HL-60 (cell line): ENCODE data around the gene ORAI3.

Experiments
- DNase-seq, 2 experiments: peaks; one replicate each; pipeline ENCODE4 v3.0.0-alpha.2; 2010 to 2020; ENCODE audit warnings: low read depth in 1 of 2, low spot score in 1 of 2
- H3K27ac ChIP-seq: fragments of 250-450 bp; sonication (Bioruptor Pico); replicated peaks from 2 replicates; pipeline ENCODE4 v1.5.1; 2020; ENCODE audit warnings: mild to moderate bottlenecking, moderate library complexity
- H3K27me3 ChIP-seq: fragments of 250-450 bp; sonication (Bioruptor Pico); 2 replicates; pipeline ENCODE4 v1.5.1; 2021; ENCODE audit warnings: mild to moderate bottlenecking, moderate library complexity; ENCODE audit not compliant: insufficient read depth, poor library complexity, severe bottlenecking
- H3K4me3 ChIP-seq: replicated peaks from 2 replicates; pipeline ENCODE4 v1.5.1; 2011; ENCODE audit warnings: mild to moderate bottlenecking, control low read depth, low read length; ENCODE audit not compliant: insufficient read depth
- GABPA ChIP-seq: IDR thresholded peaks from 2 replicates; pipeline ENCODE4 v1.6.1; 2012; ENCODE audit warnings: low read depth
- POLR2AphosphoS5 ChIP-seq: IDR thresholded peaks from 2 replicates; pipeline ENCODE4 v1.6.1; 2012; ENCODE audit warnings: low read depth
- SPI1 ChIP-seq: IDR thresholded peaks from 2 replicates; pipeline ENCODE4 v1.6.1; 2012; ENCODE audit warnings: low read depth, mild to moderate bottlenecking, borderline replicate concordance
- TF ChIP-seq, protein P1 (sequence below): IDR thresholded peaks from 2 replicates; pipeline ENCODE4 v1.6.1; 2012; ENCODE audit warnings: low read depth; ENCODE audit not compliant: insufficient replicate concordance
- TF ChIP-seq, protein P2 (sequence below): IDR thresholded peaks from one replicate; pipeline ENCODE4 v1.5.1; 2011; ENCODE audit warnings: low read length, control low read depth, inconsistent platforms; ENCODE audit not compliant: insufficient read depth

ORAI3 gene

DNA sequence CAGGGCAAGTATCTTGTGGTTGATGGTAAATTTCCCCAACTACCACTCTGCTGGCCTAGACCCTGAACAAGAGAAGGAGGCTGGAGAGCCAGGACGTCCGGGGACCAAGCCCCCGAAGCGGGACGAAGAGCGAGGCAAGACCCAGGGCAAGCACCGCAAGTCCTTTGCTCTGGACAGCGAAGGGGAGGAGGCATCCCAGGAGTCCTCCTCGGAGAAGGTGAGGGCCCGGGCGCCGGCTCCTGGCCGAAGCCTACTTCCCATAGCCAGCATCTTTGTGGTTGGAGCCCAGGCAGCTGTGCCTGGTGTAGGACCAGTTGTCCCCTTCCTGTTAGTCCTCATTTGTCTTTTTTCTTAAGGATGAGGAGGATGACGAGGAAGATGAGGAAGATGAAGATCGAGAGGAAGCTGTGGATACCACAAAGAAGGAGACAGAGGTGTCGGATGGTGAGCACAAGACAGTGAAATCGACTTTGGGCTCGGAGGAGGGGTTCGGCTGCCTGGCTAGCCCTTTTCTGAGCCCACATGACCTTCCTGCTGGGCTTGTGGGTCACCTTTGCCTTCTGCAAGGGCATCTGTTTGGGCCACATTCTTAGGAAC, 20.5 kb downstream of the ORAI3 start:
- Histone ChIP-seq H3K27ac (no peak overlapping the region), H3K27me3 (no peaks in the 10 kb centered on the region), H3K4me3 (no peak overlapping the region)
- TF ChIP-seq, protein P1, sequence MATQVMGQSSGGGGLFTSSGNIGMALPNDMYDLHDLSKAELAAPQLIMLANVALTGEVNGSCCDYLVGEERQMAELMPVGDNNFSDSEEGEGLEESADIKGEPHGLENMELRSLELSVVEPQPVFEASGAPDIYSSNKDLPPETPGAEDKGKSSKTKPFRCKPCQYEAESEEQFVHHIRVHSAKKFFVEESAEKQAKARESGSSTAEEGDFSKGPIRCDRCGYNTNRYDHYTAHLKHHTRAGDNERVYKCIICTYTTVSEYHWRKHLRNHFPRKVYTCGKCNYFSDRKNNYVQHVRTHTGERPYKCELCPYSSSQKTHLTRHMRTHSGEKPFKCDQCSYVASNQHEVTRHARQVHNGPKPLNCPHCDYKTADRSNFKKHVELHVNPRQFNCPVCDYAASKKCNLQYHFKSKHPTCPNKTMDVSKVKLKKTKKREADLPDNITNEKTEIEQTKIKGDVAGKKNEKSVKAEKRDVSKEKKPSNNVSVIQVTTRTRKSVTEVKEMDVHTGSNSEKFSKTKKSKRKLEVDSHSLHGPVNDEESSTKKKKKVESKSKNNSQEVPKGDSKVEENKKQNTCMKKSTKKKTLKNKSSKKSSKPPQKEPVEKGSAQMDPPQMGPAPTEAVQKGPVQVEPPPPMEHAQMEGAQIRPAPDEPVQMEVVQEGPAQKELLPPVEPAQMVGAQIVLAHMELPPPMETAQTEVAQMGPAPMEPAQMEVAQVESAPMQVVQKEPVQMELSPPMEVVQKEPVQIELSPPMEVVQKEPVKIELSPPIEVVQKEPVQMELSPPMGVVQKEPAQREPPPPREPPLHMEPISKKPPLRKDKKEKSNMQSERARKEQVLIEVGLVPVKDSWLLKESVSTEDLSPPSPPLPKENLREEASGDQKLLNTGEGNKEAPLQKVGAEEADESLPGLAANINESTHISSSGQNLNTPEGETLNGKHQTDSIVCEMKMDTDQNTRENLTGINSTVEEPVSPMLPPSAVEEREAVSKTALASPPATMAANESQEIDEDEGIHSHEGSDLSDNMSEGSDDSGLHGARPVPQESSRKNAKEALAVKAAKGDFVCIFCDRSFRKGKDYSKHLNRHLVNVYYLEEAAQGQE: no peak
- TF ChIP-seq SPI1 (no peak), GABPA (no peak), POLR2AphosphoS5 (no peak)
- TF ChIP-seq, protein P2, sequence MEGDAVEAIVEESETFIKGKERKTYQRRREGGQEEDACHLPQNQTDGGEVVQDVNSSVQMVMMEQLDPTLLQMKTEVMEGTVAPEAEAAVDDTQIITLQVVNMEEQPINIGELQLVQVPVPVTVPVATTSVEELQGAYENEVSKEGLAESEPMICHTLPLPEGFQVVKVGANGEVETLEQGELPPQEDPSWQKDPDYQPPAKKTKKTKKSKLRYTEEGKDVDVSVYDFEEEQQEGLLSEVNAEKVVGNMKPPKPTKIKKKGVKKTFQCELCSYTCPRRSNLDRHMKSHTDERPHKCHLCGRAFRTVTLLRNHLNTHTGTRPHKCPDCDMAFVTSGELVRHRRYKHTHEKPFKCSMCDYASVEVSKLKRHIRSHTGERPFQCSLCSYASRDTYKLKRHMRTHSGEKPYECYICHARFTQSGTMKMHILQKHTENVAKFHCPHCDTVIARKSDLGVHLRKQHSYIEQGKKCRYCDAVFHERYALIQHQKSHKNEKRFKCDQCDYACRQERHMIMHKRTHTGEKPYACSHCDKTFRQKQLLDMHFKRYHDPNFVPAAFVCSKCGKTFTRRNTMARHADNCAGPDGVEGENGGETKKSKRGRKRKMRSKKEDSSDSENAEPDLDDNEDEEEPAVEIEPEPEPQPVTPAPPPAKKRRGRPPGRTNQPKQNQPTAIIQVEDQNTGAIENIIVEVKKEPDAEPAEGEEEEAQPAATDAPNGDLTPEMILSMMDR: no peak
- no peak for DNase-seq

DNA sequence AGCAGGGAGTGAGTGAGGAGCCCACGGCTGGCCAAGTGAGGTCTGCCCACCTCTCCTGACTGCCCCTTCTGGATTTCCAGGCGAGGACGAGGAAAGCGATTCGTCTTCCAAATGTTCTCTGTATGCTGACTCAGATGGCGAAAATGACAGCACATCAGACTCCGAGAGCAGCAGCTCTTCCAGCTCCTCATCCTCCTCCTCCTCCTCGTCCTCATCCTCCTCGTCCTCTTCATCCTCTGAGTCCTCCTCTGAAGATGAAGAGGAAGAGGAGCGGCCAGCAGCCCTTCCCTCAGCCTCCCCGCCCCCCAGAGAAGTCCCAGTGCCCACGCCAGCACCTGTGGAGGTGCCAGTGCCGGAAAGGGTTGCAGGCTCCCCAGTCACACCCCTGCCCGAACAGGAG, 22.4 kb downstream of the ORAI3 start:
- DNase-seq: no peak
- Histone ChIP-seq H3K4me3 (no peak overlapping the region), H3K27ac (no peak overlapping the region), H3K27me3 (no peaks in the 10 kb centered on the region)
- TF ChIP-seq GABPA (no peak), POLR2AphosphoS5 (no peak), SPI1 (no peak)
- TF ChIP-seq, protein P1: no peak
- TF ChIP-seq, protein P2: no peak

GRCh38 chr16:30972872-30973271, 24.0 kb downstream of the ORAI3 start:
- Histone ChIP-seq H3K4me3 (no peak overlapping the region), H3K27ac (no peak overlapping the region), H3K27me3 (no peaks in the 10 kb centered on the region)
- TF ChIP-seq POLR2AphosphoS5: no peak
- TF ChIP-seq, protein P1: no peak
- TF ChIP-seq, protein P2: no peak
- TF ChIP-seq GABPA: no peak
- no peak for TF ChIP-seq SPI1
- DNase-seq: no peak
